DOHH2 (cell line): ENCODE results near the gene PNPLA5.

ENCODE experiments used
- CTCF ChIP-seq: fragments of 200-600 bp; sonication (generic); IDR thresholded peaks from one replicate; pipeline ENCODE4 v1.5.1; 2014; ENCODE audit warnings: antibody characterized with exemption, mild to moderate bottlenecking, low read depth, low read length; ENCODE audit not compliant: poor library complexity, severe bottlenecking
- EZH2phosphoT487 ChIP-seq: fragments of 200-600 bp; sonication (generic); IDR thresholded peaks from 2 replicates; pipeline ENCODE4 v1.6.1; 2017; ENCODE audit warnings: borderline replicate concordance, mild to moderate bottlenecking, antibody characterized with exemption, low read length, moderate library complexity, mixed read lengths

GRCh38 chr22:43849731-43850130 is 42.1 kb downstream of the PNPLA5 start:
- TF ChIP-seq CTCF: no peak
- no peak for TF ChIP-seq EZH2phosphoT487
